Measurements from ENCODE around the gene HEXD. TPM values are rescaled to one million over a fixed set of nuclear protein-coding genes. Genes with fewer than 3 reads are reported as not detected.
A peak's percentile ranks its signal among the peaks of the same experiment; 100 is the strongest.

Gene HEXD
- total RNA-seq, 1 experiment from 2014 or later: 30.0 TPM

GRCh38 chr17:82419540-82419939, 1.4 kb downstream of the HEXD start:
- H3K9me3 ChIP-seq (ENCODE audit: insufficient read depth, low read depth): no peaks in the 10 kb centered on the region
- CTCF ChIA-PET: no interaction called here

DNA sequence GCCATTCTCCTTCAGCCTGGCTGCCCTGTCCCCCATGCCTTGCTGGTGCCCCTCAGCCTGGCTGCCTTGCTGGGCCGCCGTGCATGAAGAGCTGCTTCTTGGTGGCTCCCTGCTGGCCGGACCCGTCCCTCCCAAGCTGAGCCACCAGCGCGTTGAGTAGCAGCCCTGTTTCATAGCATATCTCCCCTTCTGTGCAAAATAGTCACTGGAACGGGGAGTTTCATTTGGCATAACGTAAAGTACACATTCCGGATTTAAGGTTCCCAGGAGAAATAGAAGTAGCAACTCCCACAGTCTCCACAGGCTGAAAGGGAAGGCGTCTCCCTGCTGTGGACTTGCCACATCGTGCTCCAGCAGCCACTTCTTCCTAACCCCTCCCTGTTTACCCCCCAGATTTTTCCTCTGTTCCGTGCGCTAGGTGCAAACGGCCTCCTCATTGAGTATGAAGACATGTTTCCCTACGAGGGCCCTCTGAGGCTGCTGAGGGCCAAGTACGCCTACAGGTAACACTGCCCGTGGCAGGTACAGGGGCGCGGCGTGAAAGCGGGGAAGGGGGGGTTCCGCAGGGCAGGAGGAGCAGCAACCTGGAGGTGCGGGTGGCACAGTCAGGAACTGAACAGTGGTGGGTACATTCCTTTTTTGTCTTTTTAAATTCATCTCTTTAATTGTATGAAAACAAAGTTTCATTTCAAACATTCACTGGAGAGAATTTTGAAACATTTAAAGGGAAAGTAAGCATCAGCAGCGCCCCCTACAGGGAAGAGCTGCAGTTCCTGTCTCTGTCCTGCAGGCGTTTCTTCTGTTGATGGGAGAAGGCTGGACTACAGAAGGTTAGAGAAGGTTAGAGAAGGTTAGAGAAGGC, 6.1 kb downstream of the HEXD start:
- H3K4me1 ChIP-seq (replicated peaks; ENCODE audit: insufficient read depth): peaks cover 7% of the 10 kb centered on the region
- ChIA-PET CTCF (interaction anchor here (0.6 to 1.0 kb wide), 4 partner anchors 20 to 738 kb away, joined by 3 to 11 read pairs (median 4); no protein-coding TSS in a partner anchor), POLR2A (ENCODE audit: unreplicated experiment) (no interaction called here)
- H3K36me3 ChIP-seq (ENCODE audit: low read depth): 0 out of 2 replicates have a peak, but pooled peaks cover 3% of the 10 kb centered on the region
- no peak overlapping the region for H3K4me2 ChIP-seq
- TF ChIP-seq, protein P1, sequence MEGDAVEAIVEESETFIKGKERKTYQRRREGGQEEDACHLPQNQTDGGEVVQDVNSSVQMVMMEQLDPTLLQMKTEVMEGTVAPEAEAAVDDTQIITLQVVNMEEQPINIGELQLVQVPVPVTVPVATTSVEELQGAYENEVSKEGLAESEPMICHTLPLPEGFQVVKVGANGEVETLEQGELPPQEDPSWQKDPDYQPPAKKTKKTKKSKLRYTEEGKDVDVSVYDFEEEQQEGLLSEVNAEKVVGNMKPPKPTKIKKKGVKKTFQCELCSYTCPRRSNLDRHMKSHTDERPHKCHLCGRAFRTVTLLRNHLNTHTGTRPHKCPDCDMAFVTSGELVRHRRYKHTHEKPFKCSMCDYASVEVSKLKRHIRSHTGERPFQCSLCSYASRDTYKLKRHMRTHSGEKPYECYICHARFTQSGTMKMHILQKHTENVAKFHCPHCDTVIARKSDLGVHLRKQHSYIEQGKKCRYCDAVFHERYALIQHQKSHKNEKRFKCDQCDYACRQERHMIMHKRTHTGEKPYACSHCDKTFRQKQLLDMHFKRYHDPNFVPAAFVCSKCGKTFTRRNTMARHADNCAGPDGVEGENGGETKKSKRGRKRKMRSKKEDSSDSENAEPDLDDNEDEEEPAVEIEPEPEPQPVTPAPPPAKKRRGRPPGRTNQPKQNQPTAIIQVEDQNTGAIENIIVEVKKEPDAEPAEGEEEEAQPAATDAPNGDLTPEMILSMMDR (conservative IDR thresholded peaks at IDR 0.05): peak; percentile 76
- TF ChIP-seq EZH2 (IDR thresholded peaks at IDR 0.05; ENCODE audit: low read depth): no peak
- H3F3A ChIP-seq (ENCODE audit: insufficient read depth, low read depth): no peaks in the 10 kb centered on the region
- H2AFZ ChIP-seq: no peak overlapping the region
- H3K9me2 ChIP-seq (ENCODE audit: insufficient read depth): no peaks in the 10 kb centered on the region
- H3K27me3 ChIP-seq (ENCODE audit: insufficient read depth, low read depth): no peaks in the 10 kb centered on the region
- DNase-seq: peak in 1 of 2 experiments; percentile 31
- H3K79me2 ChIP-seq (ENCODE audit: low read depth): no peaks in the 10 kb centered on the region
- no peaks in the 10 kb centered on the region for H3K9me3 ChIP-seq (ENCODE audit: insufficient read depth, low read depth)
- H3K4me3 ChIP-seq: no peak overlapping the region
- intact Hi-C loops (cut with micrococcal nuclease; ENCODE audit: unreplicated experiment): no loop called here
- BruUV-seq (replicated peaks): no TSS peak
- no peak overlapping the region for H3K27ac ChIP-seq
- no peaks in the 10 kb centered on the region for H4K20me1 ChIP-seq (ENCODE audit: insufficient read depth)

More at GRCh38 chr17:82419540-82419939, 1.4 kb downstream of the HEXD start:
- H3K4me1 ChIP-seq (replicated peaks; ENCODE audit: insufficient read depth): peaks cover 9% of the 10 kb centered on the region
- no peak overlapping the region for H3K27ac ChIP-seq
- H3K4me2 ChIP-seq: peak overlapping the region; percentile 90
- 0 out of 2 replicates have a peak overlapping the region, but pooled peaks have one; percentile 81 for H2AFZ ChIP-seq
- no peaks in the 10 kb centered on the region for H3K9me2 ChIP-seq (ENCODE audit: insufficient read depth)
- intact Hi-C loops (cut with micrococcal nuclease; ENCODE audit: unreplicated experiment): loop anchor here (5.0 kb wide), 1 partner anchor 133 kb away; no protein-coding TSS in a partner anchor
- no TSS peak for BruUV-seq (replicated peaks)
- H4K20me1 ChIP-seq (ENCODE audit: insufficient read depth): peaks cover 8% of the 10 kb centered on the region
- H3F3A ChIP-seq (ENCODE audit: insufficient read depth, low read depth): no peaks in the 10 kb centered on the region
- H3K4me3 ChIP-seq: peak overlapping the region; percentile 81
- 0 out of 2 replicates have a peak, but pooled peaks cover 3% of the 10 kb centered on the region for H3K79me2 ChIP-seq (ENCODE audit: low read depth)
- POLR2A ChIA-PET (ENCODE audit: unreplicated experiment): interaction anchor here (0.5 to 0.6 kb wide), 3 partner anchors 109 to 389 kb away, joined by 3 to 8 read pairs (median 3); no protein-coding TSS in a partner anchor
- H3K36me3 ChIP-seq (ENCODE audit: low read depth): 0 out of 2 replicates have a peak, but pooled peaks cover 3% of the 10 kb centered on the region
- DNase-seq: no peak
- H3K27me3 ChIP-seq (ENCODE audit: insufficient read depth, low read depth): no peaks in the 10 kb centered on the region
- TF ChIP-seq EZH2 (IDR thresholded peaks at IDR 0.05; ENCODE audit: low read depth): no peak
- TF ChIP-seq, protein P1 (conservative IDR thresholded peaks at IDR 0.05): no peak

DNA sequence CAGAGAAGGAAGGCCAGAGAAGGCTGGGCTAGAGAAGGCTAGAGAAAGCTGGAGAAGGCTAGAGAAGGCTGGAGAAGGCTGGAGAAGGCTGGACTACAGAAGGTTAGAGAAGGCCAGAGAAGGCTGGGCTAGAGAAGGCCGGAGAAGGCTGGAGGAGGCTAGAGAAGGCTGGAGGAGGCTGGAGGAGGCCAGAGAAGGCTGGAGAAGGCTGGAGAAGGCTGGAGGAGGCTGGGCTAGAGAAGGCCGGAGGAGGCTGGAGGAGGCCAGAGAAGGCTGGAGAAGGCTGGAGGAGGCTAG, 6.7 kb downstream of the HEXD start:
- POLR2A ChIA-PET (ENCODE audit: unreplicated experiment): no interaction called here
- Histone ChIP-seq H3K4me3 (no peak overlapping the region), H3K27me3 (ENCODE audit: insufficient read depth, low read depth) (no peaks in the 10 kb centered on the region), H3K4me1 (replicated peaks; ENCODE audit: insufficient read depth) (peaks cover under 1% of the 10 kb centered on the region), H3F3A (ENCODE audit: insufficient read depth, low read depth) (no peaks in the 10 kb centered on the region), H3K4me2 (no peak overlapping the region), H3K36me3 (ENCODE audit: low read depth) (0 out of 2 replicates have a peak, but pooled peaks cover 3% of the 10 kb centered on the region), H3K79me2 (ENCODE audit: low read depth) (no peaks in the 10 kb centered on the region), H3K27ac (no peak overlapping the region), H3K9me3 (ENCODE audit: insufficient read depth, low read depth) (no peaks in the 10 kb centered on the region), H4K20me1 (ENCODE audit: insufficient read depth) (no peaks in the 10 kb centered on the region), H2AFZ (no peak overlapping the region), H3K9me2 (ENCODE audit: insufficient read depth) (no peaks in the 10 kb centered on the region)
- DNase-seq: no peak
- intact Hi-C loops (cut with micrococcal nuclease; ENCODE audit: unreplicated experiment): no loop called here
- TF ChIP-seq EZH2 (IDR thresholded peaks at IDR 0.05; ENCODE audit: low read depth): no peak
- TF ChIP-seq, protein P1 (conservative IDR thresholded peaks at IDR 0.05): no peak; the same call in 1 of the 2 replicates
- CTCF ChIA-PET: interaction anchor here (0.7 to 1.0 kb wide), 3 partner anchors 19 to 739 kb away, joined by 3 to 6 read pairs (median 3); no protein-coding TSS in a partner anchor
- BruUV-seq (replicated peaks): no TSS peak
